ENCODE results near the gene HTRA3. TPM values are rescaled to one million over a fixed set of nuclear protein-coding genes. Genes with fewer than 3 reads are reported as not detected.

The HTRA3 gene
- total RNA-seq, 1 experiment from 2014 or later = not detected

DNA sequence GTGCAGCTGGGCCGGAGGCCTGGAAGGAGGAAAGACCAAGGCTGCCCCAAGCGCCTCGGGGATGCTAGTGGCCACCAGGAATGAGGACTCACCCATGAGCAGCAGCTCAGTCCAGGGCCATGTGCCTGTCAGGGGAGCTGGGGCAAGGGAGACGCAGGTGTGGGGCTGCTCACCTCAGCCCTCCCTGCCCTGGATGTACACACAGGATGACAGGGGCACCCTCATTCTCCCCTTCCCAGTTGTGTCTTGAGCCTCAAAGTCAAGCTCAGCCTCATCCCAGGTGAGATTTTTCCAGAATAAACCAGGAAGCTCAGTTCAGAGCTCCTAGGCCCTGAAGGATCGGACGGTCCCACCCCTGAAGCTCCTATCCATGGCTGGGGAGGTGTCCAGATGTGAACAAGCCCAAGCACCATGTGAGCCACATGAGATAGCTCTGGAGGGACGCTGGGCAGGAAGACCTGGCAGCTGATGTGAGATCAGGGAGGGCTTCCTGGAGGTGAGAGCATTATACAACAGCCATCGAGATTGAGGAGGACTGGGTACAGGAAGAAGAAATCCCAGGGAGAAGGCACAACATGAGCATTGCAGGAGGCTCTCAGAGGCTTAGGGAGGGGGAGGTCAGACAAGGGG is 23.0 kb downstream of the HTRA3 start:
- no peak for DNase-seq (ENCODE audit: low spot score)

DNA sequence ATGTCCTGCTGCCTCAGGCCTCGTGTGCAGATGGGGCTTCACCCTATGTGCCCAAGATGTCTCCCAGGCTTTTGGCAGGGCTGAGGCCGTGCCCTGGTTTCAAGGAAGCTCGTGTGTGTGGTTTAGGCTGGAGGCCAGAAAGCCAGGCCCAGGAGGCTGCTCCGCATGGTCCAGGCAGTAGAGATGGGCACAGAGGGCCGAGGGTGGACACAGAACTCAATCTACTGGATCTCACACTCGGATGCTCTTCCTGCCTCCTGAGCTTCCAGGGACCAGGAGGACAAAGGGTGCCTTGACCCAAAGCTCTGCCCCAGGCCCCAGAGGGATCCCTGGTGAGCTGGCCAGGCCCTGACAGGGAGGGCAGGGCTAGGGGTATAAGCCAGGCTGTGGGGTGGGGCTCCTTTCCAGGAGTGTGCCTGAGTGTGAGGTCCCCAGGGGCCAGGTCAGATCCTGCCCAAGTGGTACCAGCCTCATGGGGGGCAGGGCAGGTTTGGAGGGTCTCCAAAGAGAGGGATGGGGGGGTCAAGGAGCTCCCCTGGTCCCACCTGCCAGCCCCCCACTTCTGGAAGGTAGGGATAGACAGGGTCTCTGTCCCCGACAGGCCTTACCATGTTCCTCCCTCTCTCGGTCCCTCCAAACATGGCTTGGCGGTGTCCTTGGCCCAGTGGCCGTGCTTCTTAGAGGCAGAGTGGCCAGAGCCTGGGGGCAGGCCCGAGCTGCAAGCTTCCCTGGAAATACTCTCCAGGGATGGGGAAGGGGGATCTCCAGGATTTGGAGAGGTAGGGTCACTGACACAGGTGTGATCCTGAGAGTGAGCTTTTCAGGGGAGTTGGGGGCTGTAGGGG is 23.8 kb downstream of the HTRA3 start:
- no peak for DNase-seq (ENCODE audit: low spot score)

DNA sequence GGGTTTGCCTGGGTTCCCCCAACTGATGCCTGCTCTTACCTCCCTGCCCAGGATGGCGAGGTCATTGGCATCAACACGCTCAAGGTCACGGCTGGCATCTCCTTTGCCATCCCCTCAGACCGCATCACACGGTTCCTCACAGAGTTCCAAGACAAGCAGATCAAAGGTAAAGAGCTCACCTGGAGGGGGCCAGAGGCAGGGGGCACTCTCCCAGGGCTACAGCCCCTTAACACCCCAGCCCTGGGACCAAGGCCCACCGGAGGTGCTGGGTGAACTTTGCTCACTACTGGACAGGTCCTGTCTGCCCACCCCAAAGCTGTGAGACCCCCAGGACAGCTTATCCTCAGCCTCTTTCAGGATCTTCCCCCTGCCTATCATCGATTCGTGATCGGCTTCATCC is 24.5 kb downstream of the HTRA3 start:
- DNase-seq (ENCODE audit: low spot score) = no peak

DNA sequence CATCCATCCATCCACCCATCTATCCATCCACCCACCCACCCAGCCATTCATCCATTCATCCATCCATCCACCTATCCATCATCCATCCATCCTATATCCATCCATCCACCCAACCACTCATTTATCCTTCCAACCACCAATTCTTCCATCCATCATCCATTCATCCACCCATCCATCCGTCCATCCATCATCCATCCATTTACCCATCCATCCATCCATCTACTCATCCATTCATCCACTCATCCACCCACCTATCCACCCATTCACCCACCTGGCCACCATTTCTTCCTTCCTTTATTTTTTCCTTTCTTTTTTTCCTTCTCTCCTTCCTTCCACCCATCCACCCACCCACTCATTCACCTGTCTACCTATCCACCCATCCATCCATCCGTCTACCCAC is 25.2 kb downstream of the HTRA3 start:
- no peak for DNase-seq (ENCODE audit: low spot score)

DNA sequence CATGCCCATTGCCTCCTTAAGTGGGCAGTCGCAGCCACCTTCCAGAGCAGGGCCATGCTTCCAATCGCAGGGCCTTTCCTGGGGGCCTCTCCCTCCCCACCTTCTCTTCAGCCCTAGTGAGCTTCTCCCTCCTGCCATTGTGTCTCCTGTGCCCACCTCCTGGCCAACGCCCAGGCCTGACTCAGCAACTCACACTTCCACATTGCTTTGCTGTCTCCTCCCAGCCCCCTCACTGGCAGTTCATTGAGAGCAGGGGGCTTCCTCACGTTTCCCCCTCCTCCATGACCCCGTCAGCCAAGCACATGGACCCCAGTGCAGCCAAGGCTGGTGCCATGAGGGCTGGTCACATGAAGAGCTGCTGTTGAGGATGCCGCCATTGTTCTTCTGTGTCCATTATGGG is 25.9 kb downstream of the HTRA3 start:
- DNase-seq (ENCODE audit: low spot score) = no peak

DNA sequence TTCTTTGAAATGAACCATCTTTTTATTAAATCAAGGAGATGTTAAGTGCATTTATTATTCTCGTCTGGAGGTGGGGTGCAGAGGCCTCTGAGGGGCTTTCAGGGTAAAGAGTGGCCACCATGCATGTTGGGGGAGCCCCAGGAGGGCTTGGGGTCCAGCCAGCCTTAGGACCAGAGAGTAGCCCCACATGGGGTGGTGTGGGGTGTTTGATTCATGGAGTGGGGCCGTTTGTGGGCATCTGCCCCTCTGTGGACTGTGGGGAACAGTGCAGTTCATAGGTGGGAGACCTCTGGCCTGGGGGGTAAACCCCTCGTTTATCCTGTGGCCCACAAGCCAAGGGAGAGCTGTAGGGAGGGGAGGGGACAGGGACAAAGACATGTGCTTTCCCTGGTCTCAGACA is 26.9 kb downstream of the HTRA3 start:
- DNase-seq (ENCODE audit: low spot score) = no peak

DNA sequence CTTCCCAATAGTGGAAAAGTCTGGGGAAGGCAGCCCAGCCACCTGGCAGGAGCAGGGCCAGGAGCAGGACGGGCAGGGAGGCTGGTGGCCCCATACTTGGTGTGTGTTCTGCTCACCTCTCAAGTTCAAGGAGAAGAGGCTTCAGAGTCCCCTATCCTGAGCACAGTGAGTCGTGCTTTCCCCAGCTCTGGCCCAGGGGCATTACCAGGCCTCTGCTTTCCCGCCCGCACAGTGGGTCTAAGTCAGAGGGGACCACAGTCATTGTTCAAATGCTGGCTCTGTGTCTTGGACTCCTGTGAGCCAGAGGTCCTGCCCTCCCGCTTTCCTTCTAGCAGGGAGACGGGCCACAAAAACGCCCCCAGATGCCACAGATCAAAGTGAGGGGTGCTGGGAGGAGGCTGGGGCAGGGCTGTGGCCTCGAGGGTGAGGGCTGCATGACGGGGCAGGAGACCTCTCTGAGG is 27.6 kb downstream of the HTRA3 start:
- no peak for DNase-seq (ENCODE audit: low spot score)

DNA sequence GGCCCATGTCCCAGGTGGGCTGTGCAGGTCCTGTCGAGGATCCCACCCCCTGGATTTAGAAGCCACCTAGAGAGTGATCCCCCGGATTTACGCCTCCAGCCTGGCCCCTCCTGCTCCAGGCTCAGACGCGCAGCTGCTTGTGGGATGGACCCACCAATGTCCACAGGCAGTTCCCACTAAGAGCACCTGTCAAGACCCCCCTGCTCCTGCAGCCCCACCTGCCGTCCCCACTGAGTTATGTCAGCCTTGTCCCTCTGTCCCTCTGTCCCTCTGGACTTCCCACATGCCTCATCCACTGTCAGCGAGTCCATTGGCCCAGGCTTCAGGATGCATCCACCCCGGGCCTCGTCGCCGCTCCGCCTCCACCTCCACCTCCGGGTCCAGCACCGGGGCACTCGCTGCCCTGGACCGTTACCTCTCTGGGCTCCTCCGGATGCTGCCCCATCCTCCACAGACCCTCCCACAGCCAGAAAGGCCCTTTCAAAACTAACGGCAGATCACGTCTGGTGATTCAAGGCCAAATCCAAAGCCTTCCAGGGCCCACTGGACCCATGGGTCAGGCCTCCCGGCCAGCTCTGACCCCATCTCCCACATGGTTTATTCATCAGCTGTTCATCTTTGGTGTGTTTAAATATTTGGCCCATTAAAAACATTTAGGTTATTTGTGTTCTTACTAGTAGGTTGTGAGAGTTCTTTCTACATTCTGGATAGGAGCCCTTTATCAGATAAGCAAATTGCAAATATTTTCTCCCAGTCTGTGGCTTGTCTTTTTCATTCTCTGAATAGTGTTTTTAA is 28.3 kb downstream of the HTRA3 start:
- no peak for DNase-seq (ENCODE audit: low spot score)

DNA sequence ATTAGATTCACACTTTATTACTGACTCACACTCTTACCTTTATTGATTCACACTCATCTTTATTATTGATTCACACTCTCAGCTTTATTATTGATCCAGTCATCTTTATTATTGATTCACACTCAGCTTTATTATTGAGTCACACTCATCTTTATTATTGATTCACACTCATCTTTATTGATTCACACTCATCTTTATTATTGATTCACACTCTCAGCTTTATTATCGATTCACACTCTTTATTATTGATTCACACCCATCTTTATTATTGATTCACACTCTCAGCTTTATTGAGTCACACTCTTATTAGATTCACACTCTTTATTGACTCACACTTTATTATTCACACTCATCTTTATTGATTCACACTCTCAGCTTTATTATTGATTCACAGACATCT is 31.3 kb downstream of the HTRA3 start:
- no peak for DNase-seq (ENCODE audit: low spot score)

DNA sequence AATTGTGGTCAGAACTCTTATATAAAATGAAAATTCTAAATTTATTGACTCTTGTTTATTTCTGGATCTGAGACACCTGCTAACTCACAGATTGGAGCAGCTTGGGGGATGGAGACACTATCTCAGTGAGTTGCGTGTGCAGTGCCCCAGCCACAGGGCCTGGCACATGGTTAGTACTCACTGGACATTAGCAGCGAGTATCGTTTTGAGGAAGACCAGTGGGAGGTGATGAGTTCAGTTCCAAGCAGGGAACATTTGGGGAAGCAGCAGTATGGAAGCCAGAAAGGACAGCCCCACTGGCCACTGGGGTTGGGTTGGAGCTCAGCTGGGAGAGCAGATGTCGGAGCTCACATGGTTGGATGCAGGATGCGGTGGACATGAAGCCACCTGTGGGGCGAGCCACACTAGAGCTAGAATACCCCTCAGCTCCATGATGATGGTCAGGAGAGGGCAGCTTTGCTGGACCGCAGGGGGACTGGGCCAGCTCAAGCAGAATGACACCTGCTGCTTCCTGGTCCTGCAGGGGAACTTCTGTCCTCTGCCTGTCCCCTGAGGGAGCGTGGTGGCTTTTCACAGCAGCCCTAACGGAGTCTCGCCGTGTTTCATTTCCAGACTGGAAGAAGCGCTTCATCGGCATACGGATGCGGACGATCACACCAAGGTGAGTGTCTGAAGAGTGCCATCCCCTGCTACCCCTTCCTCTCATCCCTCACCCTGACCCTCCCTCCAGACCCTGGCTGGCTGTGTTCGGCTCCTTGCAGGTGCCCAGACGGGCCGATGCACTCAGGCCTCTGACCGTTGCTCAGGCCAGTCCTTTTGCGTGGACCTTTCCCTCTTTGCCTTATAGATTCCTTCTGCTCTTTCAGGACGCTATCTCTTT is 32.5 kb downstream of the HTRA3 start:
- DNase-seq (ENCODE audit: low spot score) = no peak

DNA sequence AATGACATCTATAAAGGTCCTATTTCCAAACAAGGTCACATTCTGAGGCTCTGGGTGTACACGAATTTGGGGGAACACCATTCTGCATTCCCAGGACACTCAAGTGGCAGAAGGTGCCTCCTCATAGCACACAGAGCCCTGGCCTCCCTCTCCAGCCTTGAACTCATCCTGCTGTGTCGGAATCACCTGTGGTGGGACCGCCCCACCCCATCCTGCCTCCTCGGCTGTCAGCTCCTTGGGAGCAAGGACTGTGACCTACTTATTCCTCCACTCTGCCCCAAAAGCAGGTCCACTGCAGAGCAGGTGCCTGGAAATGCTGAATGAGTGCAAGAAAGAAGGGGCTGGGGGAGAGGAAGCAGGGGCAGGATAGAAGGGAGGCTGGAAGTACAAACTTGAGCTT is 33.5 kb downstream of the HTRA3 start:
- no peak for DNase-seq (ENCODE audit: low spot score)

DNA sequence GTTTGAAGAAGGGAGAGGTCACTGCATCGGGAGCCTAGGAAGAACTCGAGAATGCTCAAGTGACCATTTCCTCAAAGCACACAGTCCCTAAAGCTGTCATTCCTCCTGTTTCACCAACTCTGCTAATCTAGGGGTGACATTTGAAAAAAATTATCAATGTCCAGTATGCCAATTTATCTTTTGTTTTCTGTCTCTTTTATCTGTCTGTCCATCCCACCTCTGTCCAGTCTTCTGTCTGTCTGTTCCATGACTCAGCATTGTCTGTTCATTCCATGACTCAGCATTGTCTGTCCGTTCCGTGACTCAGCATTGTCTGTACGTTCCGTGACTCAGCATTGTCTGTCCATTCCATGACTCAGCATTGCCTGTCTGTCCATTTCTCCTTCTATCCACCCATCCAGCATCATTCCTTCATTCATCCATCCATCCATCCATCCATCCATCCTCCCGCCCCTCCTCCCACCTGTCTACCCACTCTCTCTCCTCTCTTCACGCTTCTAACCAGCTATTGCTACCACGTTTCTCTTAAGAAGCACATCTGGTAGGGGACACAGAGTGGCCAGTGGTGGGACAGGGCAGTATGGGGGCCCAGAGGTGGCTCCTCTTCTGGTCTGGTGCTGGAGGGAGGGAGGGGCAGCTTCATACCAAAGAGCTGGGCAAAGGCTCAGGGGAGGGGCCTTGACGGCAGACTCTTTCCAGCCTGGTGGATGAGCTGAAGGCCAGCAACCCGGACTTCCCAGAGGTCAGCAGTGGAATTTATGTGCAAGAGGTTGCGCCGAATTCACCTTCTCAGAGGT is 34.1 kb downstream of the HTRA3 start:
- peak; percentile 43 for DNase-seq (ENCODE audit: low spot score)

DNA sequence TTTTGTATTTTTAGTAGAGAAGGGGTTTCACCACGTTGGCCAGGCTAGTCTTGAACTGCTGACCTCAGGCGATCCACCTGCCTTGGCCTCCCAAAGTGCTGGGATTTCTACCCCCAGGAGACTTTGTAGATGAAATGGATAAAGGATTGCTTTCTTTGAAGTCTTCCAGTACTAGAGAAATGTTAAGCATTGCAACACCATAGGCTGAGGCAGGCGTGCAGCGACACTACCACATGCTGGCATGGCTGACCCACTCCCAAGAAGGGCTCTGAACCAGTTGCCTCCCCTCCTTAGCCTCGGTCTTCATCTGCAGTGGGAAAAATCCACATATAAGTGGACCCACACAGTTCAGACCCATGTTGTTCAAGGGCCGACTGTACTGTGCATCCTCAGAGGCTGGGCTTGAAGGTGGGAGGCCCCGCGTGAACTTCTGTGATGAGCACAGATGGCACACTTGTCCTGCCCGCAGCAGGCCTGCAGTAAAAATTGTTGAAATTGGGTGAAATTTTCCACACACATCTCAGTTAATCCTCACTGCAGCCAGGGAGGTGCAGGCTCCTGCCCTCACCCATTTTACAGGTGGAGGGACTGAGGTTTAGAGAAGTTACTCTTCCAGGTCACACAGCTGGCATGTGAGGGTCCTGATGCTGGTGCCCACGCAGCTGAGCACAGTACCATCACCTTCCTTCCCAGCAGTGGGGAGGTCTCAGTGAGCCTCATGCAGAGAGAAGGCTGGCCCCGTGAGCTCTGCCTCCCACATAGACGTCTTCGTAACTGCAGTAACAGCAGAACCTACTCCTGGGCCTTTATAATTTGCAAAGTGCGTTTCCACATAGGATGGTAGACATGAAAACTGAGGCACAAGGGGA is 35.5 kb downstream of the HTRA3 start:
- no peak for DNase-seq (ENCODE audit: low spot score)

DNA sequence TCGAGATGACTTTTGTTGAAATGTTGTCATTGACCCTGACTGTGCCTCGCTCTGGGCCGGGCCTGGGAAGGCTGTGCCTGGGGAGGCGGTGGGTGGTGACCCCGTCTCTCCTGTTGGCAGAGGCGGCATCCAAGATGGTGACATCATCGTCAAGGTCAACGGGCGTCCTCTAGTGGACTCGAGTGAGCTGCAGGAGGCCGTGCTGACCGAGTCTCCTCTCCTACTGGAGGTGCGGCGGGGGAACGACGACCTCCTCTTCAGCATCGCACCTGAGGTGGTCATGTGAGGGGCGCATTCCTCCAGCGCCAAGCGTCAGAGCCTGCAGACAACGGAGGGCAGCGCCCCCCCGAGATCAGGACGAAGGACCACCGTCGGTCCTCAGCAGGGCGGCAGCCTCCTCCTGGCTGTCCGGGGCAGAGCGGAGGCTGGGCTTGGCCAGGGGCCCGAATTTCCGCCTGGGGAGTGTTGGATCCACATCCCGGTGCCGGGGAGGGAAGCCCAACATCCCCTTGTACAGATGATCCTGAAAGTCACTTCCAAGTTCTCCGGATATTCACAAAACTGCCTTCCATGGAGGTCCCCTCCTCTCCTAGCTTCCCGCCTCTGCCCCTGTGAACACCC is 36.4 kb downstream of the HTRA3 start:
- no peak for DNase-seq (ENCODE audit: low spot score)

DNA sequence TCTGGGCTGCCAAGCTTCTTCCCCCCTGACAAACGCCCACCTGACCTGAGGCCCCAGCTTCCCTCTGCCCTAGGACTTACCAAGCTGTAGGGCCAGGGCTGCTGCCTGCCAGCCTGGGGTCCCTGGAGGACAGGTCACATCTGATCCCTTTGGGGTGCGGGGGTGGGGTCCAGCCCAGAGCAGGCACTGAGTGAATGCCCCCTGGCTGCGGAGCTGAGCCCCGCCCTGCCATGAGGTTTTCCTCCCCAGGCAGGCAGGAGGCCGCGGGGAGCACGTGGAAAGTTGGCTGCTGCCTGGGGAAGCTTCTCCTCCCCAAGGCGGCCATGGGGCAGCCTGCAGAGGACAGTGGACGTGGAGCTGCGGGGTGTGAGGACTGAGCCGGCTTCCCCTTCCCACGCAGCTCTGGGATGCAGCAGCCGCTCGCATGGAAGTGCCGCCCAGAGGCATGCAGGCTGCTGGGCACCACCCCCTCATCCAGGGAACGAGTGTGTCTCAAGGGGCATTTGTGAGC is 37.0 kb downstream of the HTRA3 start:
- no peak for DNase-seq (ENCODE audit: low spot score)

DNA sequence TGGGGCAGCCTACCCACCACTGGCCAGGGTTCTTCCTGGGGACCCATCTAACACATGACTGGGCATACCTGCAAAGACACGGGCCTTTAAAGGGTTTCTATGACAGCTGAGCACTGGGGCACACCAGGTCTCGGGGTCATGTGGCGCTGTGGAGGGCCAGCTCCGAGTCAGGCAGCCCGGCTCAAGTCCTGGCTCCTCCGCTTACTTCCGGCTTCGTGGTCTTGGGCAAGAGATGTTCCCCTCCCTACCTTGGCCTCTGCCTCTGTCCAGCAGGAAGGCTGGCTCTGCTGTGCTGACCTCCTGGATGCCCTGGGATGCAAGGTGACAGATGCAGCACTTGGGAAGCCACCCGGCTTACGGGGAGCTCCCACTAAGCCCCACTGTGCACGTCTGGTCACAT is 37.6 kb downstream of the HTRA3 start:
- DNase-seq (ENCODE audit: low spot score) = no peak

DNA sequence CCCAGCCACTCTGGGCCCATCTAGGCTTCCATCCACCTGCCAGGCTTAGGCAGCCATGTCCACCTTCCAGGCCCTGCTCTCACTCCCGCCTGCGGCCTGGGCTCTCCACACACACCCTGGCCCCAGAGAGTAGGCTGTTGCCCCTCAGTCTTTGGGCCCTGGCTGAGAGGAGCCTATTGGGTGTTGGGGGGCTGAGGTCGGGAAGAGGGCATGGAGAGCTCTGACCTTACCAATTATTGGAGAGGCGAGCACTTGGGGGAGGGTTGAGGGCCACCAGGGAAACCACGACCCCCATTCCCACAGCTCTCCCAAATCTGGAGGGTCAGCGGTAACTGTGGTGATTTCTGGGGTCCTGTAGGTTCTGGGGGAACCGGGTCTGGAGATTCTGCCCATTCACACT is 38.2 kb downstream of the HTRA3 start:
- DNase-seq (ENCODE audit: low spot score) = no peak

DNA sequence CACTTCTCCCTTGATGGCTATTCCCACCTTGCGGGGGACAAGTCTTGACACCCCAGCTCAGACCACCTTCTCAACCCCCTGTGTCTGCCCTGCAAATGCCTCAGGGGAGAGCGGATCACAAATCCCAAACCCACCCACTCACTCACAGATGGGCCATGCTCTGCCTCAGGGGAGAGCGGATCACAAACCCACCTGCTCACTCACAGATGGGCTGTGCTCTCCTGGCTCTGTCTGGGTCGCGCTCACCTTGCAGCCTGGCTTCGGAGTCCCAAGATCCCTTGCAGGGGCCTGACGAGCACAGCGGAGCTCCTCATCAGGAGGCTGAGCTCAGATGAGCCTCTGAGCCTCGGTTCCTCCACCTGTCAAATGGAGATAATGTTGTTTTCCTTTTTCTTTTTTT is 38.6 kb downstream of the HTRA3 start:
- DNase-seq (ENCODE audit: low spot score) = no peak
